CD14-positive monocyte (primary cell): ENCODE data around the gene LRPAP1. TPM values are rescaled to one million over a fixed set of nuclear protein-coding genes. Genes with fewer than 3 reads are reported as not detected.
"Not testable (repeated sequence)": the region's sequence is repeated elsewhere in the genome, so short reads cannot be mapped to it uniquely, and the experiment has no call there.

Experiments used
- DNase-seq, 3 donors: peaks; one replicate each; pipeline ENCODE4 v3.0.0-alpha.2; 2011 to 2022
- H2AFZ ChIP-seq: 2 replicates; pipeline ENCODE4 v1.6.0; 2012; ENCODE audit warnings: mild to moderate bottlenecking, low read depth, low read length, inconsistent platforms; ENCODE audit not compliant: insufficient read depth, poor library complexity, severe bottlenecking
- H3K27ac ChIP-seq, 2 donors: 1 replicate in 1 of 2; 2 replicates in 1 of 2; pipeline ENCODE4 v1.5.1; 2012 to 2013; ENCODE audit warnings: low read length in 2 of 2, control low read depth in 1 of 2, inconsistent platforms in 1 of 2, low read depth in 1 of 2, mild to moderate bottlenecking in 1 of 2
- H3K27me3 ChIP-seq, 2 donors: one replicate each; pipeline versions ENCODE4 v1.6.0 to v1.6.1; 2011 to 2013; ENCODE audit warnings: low read length in 2 of 2; ENCODE audit not compliant: control insufficient read depth in 2 of 2, insufficient read depth in 2 of 2
- H3K36me3 ChIP-seq, 2 donors: replicated peaks in 1 of 2; 1 replicate in 1 of 2; 2 replicates in 1 of 2; pipeline versions ENCODE4 v1.5.1 to v1.6.1; 2012 to 2013; ENCODE audit warnings: low read length in 2 of 2, control low read depth in 1 of 2, inconsistent platforms in 1 of 2, mild to moderate bottlenecking in 1 of 2; ENCODE audit not compliant: insufficient read depth in 2 of 2, control insufficient read depth in 1 of 2
- H3K4me1 ChIP-seq, 2 donors: 1 replicate in 1 of 2; 2 replicates in 1 of 2; pipeline versions ENCODE4 v1.5.1 to v1.6.1; 2012 to 2013; ENCODE audit warnings: low read length in 2 of 2, control low read depth in 1 of 2, inconsistent platforms in 1 of 2, mild to moderate bottlenecking in 1 of 2, moderate library complexity in 1 of 2; ENCODE audit not compliant: insufficient read depth in 2 of 2, control insufficient read depth in 1 of 2
- H3K4me2 ChIP-seq: replicated peaks from 2 replicates; pipeline ENCODE3; 2012; ENCODE audit warnings: low read length, moderate library complexity, mild to moderate bottlenecking; ENCODE audit not compliant: poor library complexity, severe bottlenecking; ENCODE audit errors: extremely low read depth
- H3K4me3 ChIP-seq, 3 experiments: fragments of 200-600 bp in 1 of 3; sonication (generic) in 1 of 3; replicated peaks in 1 of 3; 1 replicate in 2 of 3; 2 replicates in 1 of 3; pipeline ENCODE4 v1.5.1; 2011 to 2013; ENCODE audit warnings: low read length in 3 of 3, mild to moderate bottlenecking in 3 of 3, control low read depth in 2 of 3, low read depth in 2 of 3, inconsistent platforms in 1 of 3, moderate library complexity in 1 of 3
- H3K79me2 ChIP-seq: 2 replicates; pipeline ENCODE4 v1.6.0; 2012; ENCODE audit warnings: mild to moderate bottlenecking, control low read depth, inconsistent platforms, low read length, moderate library complexity; ENCODE audit not compliant: insufficient read depth
- H3K9ac ChIP-seq: 2 replicates; pipeline ENCODE4 v1.6.0; 2017; ENCODE audit warnings: low read length, mild to moderate bottlenecking; ENCODE audit not compliant: insufficient read depth, poor library complexity, severe bottlenecking
- H3K9me3 ChIP-seq, 2 donors: replicated peaks in 1 of 2; 1 replicate in 1 of 2; 2 replicates in 1 of 2; pipeline versions ENCODE4 v1.5.1 to v1.6.1; 2012 to 2013; ENCODE audit warnings: low read length in 2 of 2, control low read depth in 1 of 2; ENCODE audit not compliant: control insufficient read depth in 1 of 2, insufficient read depth in 1 of 2
- H4K20me1 ChIP-seq: 2 replicates; pipeline ENCODE4 v1.6.0; 2012; ENCODE audit warnings: mild to moderate bottlenecking, low read length, control low read depth, moderate library complexity; ENCODE audit not compliant: insufficient read depth
- H3K27ac Mint-ChIP-seq, 7 donors: one replicate each; pipeline ENCODE4 v1.8.0; 2020; ENCODE audit warnings: mild to moderate bottlenecking in 7 of 7, mixed read lengths in 7 of 7, moderate library complexity in 6 of 7, inconsistent platforms in 2 of 7
- H3K27me3 Mint-ChIP-seq, 3 donors: one replicate each; pipeline ENCODE4 v1.8.0; 2021 to 2022; ENCODE audit warnings: low read depth in 3 of 3, mild to moderate bottlenecking in 3 of 3, mixed read lengths in 3 of 3, moderate library complexity in 3 of 3, inconsistent platforms in 1 of 3
- H3K36me3 Mint-ChIP-seq, 2 donors: one replicate each; pipeline ENCODE4 v1.8.0; 2020; ENCODE audit warnings: mixed read lengths in 2 of 2, inconsistent platforms in 1 of 2, mild to moderate bottlenecking in 1 of 2
- H3K4me1 Mint-ChIP-seq: one replicate; pipeline ENCODE4 v1.8.0; 2020; ENCODE audit warnings: mild to moderate bottlenecking, mixed read lengths
- H3K4me3 Mint-ChIP-seq, 2 donors: one replicate each; pipeline ENCODE4 v1.8.0; 2020; ENCODE audit warnings: mild to moderate bottlenecking in 2 of 2, mixed read lengths in 2 of 2, moderate library complexity in 1 of 2
- H3K9me3 Mint-ChIP-seq, 7 donors: one replicate each; pipeline ENCODE4 v1.8.0; 2020 to 2022; ENCODE audit warnings: mixed read lengths in 7 of 7, mild to moderate bottlenecking in 6 of 7, moderate library complexity in 6 of 7, inconsistent platforms in 2 of 7
- CTCF ChIP-seq: fragments of 200-600 bp; IDR thresholded peaks from one replicate; pipeline ENCODE4 v1.8.0; 2022; ENCODE audit warnings: antibody characterized with exemption, mild to moderate bottlenecking
- WGBS: methylation state at CpG from one replicate; pipeline ENCODE4 v1.1.5; 2013; ENCODE audit warnings: missing lambda C conversion rate; ENCODE audit not compliant: insufficient coverage; 5-methylcytosine and 5-hydroxymethylcytosine counted together
- intact Hi-C, 2 donors: fragments of 100-400 bp; cut with micrococcal nuclease; formaldehyde crosslinking; loops; one replicate each; pipeline versions ENCODE4 v1.15.0 to v1.15.1; 2023
- polyA plus RNA-seq, 3 donors: library from polyadenylated mRNA; depleted of rRNA in 1 of 3; unstranded in 2 of 3; stranded (reverse) in 1 of 3; fragments of 300-500 nt in 2 of 3; fragments of >200 nt in 1 of 3; fragmentation: Illumina TruSeq in 2 of 3; gene quantifications; 1 replicate in 2 of 3; 2 replicates in 1 of 3; pipeline ENCODE4 v1.2.3, GENCODE V29; 2012 to 2021

Gene LRPAP1
- polyA plus RNA-seq, 3 donors = 169 to 204 (median 180) TPM

GRCh38 chr4:3461515-3462291, 70.5 kb downstream of the LRPAP1 start:
- Mint-ChIP-seq H3K4me1 (peaks cover 2% of the 10 kb centered on the region), H3K27me3 (peaks cover 20 to 45% (median 37%) of the 10 kb centered on the region in 3 donors), H3K4me3 (peak overlapping the region in 1 of 2 donors; percentile 39), H3K9me3 (peaks cover 0 to 8% (median 4%) of the 10 kb centered on the region in 7 donors), H3K27ac (no peak overlapping the region), H3K36me3 (no peaks in the 10 kb centered on the region)
- Histone ChIP-seq H3K4me1 (peaks cover 0 to 4% of the 10 kb centered on the region in 2 donors), H3K79me2 (no peaks in the 10 kb centered on the region), H3K27ac (no peak overlapping the region), H3K9me3 (no peaks in the 10 kb centered on the region), H3K4me3 (no peak overlapping the region), H2AFZ (no peak overlapping the region), H3K4me2 (no peak overlapping the region), H4K20me1 (no peaks in the 10 kb centered on the region), H3K9ac (no peak overlapping the region), H3K27me3 (peaks cover 7 to 32% of the 10 kb centered on the region in 2 donors), H3K36me3 (no peaks in the 10 kb centered on the region)
- DNase-seq = no peak
- TF ChIP-seq CTCF = no peak
- whole genome bisulfite sequencing = 93% methylated on average over 18 of the region's 25 CpGs
- intact Hi-C loops = no loop called here

GRCh38 chr4:3460926-3461325, 71.3 kb downstream of the LRPAP1 start:
- H3K4me2 ChIP-seq = no peak overlapping the region
- intact Hi-C loops = no loop called here
- peaks cover 7 to 32% of the 10 kb centered on the region in 2 donors for H3K27me3 ChIP-seq
- H3K79me2 ChIP-seq = no peaks in the 10 kb centered on the region
- H3K4me3 ChIP-seq = no peak overlapping the region
- Mint-ChIP-seq H3K9me3 (peaks cover 1 to 16% (median 9%) of the 10 kb centered on the region in 7 donors), H3K27me3 (peaks cover 20 to 45% (median 35%) of the 10 kb centered on the region in 3 donors), H3K4me3 (no peak overlapping the region), H3K4me1 (peaks cover 2% of the 10 kb centered on the region), H3K27ac (no peak overlapping the region), H3K36me3 (no peaks in the 10 kb centered on the region)
- no peak overlapping the region for H2AFZ ChIP-seq
- H4K20me1 ChIP-seq = no peaks in the 10 kb centered on the region
- WGBS = 92% methylated on average over 5 of the region's 5 CpGs
- no peak for TF ChIP-seq CTCF
- no peak overlapping the region for H3K27ac ChIP-seq
- H3K9me3 ChIP-seq = peaks cover 0 to 5% of the 10 kb centered on the region in 2 donors
- no peaks in the 10 kb centered on the region for H3K36me3 ChIP-seq
- H3K9ac ChIP-seq = no peak overlapping the region
- H3K4me1 ChIP-seq = peaks cover 0 to 4% of the 10 kb centered on the region in 2 donors
- no peak for DNase-seq

- H3K79me2 ChIP-seq, H4K20me1 ChIP-seq, H2AFZ ChIP-seq, H3K27ac ChIP-seq, H3K36me3 Mint-ChIP-seq, H3K36me3 ChIP-seq, H3K4me1 Mint-ChIP-seq, H3K4me3 Mint-ChIP-seq, H3K4me1 ChIP-seq, H3K27ac Mint-ChIP-seq, intact Hi-C loops, H3K4me3 ChIP-seq, H3K9ac ChIP-seq, H3K4me2 ChIP-seq, DNase-seq: not testable (repeated sequence)
- H3K9me3 Mint-ChIP-seq = peaks cover 12 to 30% (median 21%) of the 10 kb centered on the region in 7 donors
- WGBS = 96% methylated on average over 3 of the region's 5 CpGs
- H3K27me3 ChIP-seq = peaks cover 7 to 26% of the 10 kb centered on the region in 2 donors
- peaks cover 15 to 37% (median 24%) of the 10 kb centered on the region in 3 donors for H3K27me3 Mint-ChIP-seq
- peaks cover 9 to 18% of the 10 kb centered on the region in 2 donors for H3K9me3 ChIP-seq
Observed at GRCh38 chr4:3459156-3459555, 73.1 kb downstream of the LRPAP1 start.
